IMR-90 (cell line): ENCODE data around the gene NDUFA7. TPM values are rescaled to one million over a fixed set of nuclear protein-coding genes. Genes with fewer than 3 reads are reported as not detected.

Source experiments
- ATAC-seq: fragments of 200-7000 bp; cut with Tn5 transposase; 2 replicates; pipeline ENCODE4 v1.9.1; 2020; ENCODE audit warnings: low read depth, mild to moderate bottlenecking, moderate library complexity
- BruUV-seq: library from RNA; stranded (reverse); fragments of 400-500 nt; replicated peaks from 2 replicates; lab custom pipeline; 2021; lab: Mats Ljungman, UMichigan
- CTCF ChIA-PET: fragments of 300-600 bp; formaldehyde crosslinking; extraction: SDS; loops from one replicate; lab custom pipeline; 2021; ENCODE audit warnings: antibody characterized with exemption; lab: Yijun Ruan, JAX
- POLR2A ChIA-PET: fragments of 300-600 bp; sonication (Branson Sonifier 250); formaldehyde crosslinking; loops from one replicate; lab custom pipeline; 2022; ENCODE audit warnings: antibody characterized with exemption; ENCODE audit not compliant: unreplicated experiment; lab: Charles Lee
- DNase-seq: peaks from one replicate; pipeline ENCODE4 v3.0.0; 2013
- H2AFZ ChIP-seq: replicated peaks from 2 replicates; pipeline ENCODE3; 2013; ENCODE audit warnings: low read length, mild to moderate bottlenecking; ENCODE audit not compliant: poor library complexity
- H2AK5ac ChIP-seq: 2 replicates; pipeline ENCODE4 v1.6.1; 2013; ENCODE audit warnings: low read depth, low read length, inconsistent platforms
- H2AK9ac ChIP-seq: replicated peaks from 2 replicates; pipeline ENCODE3; 2013; ENCODE audit warnings: mild to moderate bottlenecking, low read depth, low read length, moderate library complexity; ENCODE audit not compliant: poor library complexity
- H2BK120ac ChIP-seq: 2 replicates; pipeline ENCODE4 v1.6.1; 2013; ENCODE audit warnings: low read depth, low read length, inconsistent platforms
- H2BK15ac ChIP-seq: 3 replicates; pipeline ENCODE4 v1.6.1; 2013; ENCODE audit warnings: low read depth, low read length, inconsistent platforms
- H2BK20ac ChIP-seq: 2 replicates; pipeline ENCODE4 v1.6.1; 2013; ENCODE audit warnings: low read depth, mild to moderate bottlenecking, inconsistent platforms, low read length, moderate library complexity
- H2BK5ac ChIP-seq: 2 replicates; pipeline ENCODE4 v1.6.1; 2013; ENCODE audit warnings: mild to moderate bottlenecking, low read depth, low read length, inconsistent platforms; ENCODE audit not compliant: poor library complexity, severe bottlenecking
- H3K14ac ChIP-seq: replicated peaks from 2 replicates; pipeline ENCODE4 v1.6.1; 2013; ENCODE audit warnings: low read depth, low read length, inconsistent platforms
- H3K18ac ChIP-seq: 2 replicates; pipeline ENCODE4 v1.6.1; 2013; ENCODE audit warnings: low read depth, low read length, control low read depth
- H3K23ac ChIP-seq: 2 replicates; pipeline ENCODE4 v1.6.1; 2013; ENCODE audit warnings: low read depth, low read length, inconsistent platforms
- H3K27ac ChIP-seq: 2 replicates; pipeline ENCODE4 v1.5.1; 2013; ENCODE audit warnings: mild to moderate bottlenecking, control low read depth, low read length; ENCODE audit not compliant: insufficient read depth
- H3K27me3 ChIP-seq: 2 replicates; pipeline ENCODE4 v1.6.1; 2013; ENCODE audit warnings: low read length; ENCODE audit not compliant: control insufficient read depth, insufficient read depth
- H3K36me3 ChIP-seq: 2 replicates; pipeline ENCODE4 v1.6.1; 2013; ENCODE audit warnings: low read length, mixed read lengths; ENCODE audit not compliant: control insufficient read depth, insufficient read depth
- H3K4ac ChIP-seq: 2 replicates; pipeline ENCODE4 v1.6.1; 2013; ENCODE audit warnings: low read depth, low read length, inconsistent platforms
- H3K4me1 ChIP-seq: 2 replicates; pipeline ENCODE4 v1.6.1; 2013; ENCODE audit warnings: low read length, mixed read lengths; ENCODE audit not compliant: control insufficient read depth, insufficient read depth
- H3K4me2 ChIP-seq: 2 replicates; pipeline ENCODE4 v1.6.1; 2013; ENCODE audit warnings: low read depth, mild to moderate bottlenecking, control low read depth, low read length, moderate library complexity
- H3K4me3 ChIP-seq: 2 replicates; pipeline ENCODE4 v1.5.1; 2013; ENCODE audit warnings: low read depth, mild to moderate bottlenecking, control low read depth, low read length, moderate library complexity; ENCODE audit not compliant: insufficient read depth
- H3K56ac ChIP-seq: 2 replicates; pipeline ENCODE4 v1.6.1; 2013; ENCODE audit warnings: low read length, inconsistent platforms; ENCODE audit not compliant: insufficient read depth; ENCODE audit errors: extremely low read depth
- H3K79me1 ChIP-seq, 2 experiments: 2 replicates each; pipeline ENCODE4 v1.6.1; 2013; ENCODE audit warnings: low read length in 2 of 2, inconsistent platforms in 1 of 2, low read depth in 1 of 2
- H3K9ac ChIP-seq: 2 replicates; pipeline ENCODE4 v1.6.1; 2013; ENCODE audit warnings: low read depth, low read length, control low read depth
- H3K9me1 ChIP-seq: 2 replicates; pipeline ENCODE4 v1.6.1; 2013; ENCODE audit warnings: low read length, inconsistent platforms; ENCODE audit not compliant: insufficient read depth
- H3K9me3 ChIP-seq: 2 replicates; pipeline ENCODE4 v1.6.1; 2013; ENCODE audit warnings: low read length; ENCODE audit not compliant: control insufficient read depth, insufficient read depth
- H4K20me1 ChIP-seq: 2 replicates; pipeline ENCODE4 v1.6.1; 2013; ENCODE audit warnings: low read length, inconsistent platforms; ENCODE audit not compliant: insufficient read depth
- H4K5ac ChIP-seq: 2 replicates; pipeline ENCODE4 v1.6.1; 2013; ENCODE audit warnings: mild to moderate bottlenecking, low read depth, low read length, control low read depth
- H4K8ac ChIP-seq, 2 experiments: 2 replicates each; pipeline ENCODE4 v1.6.1; 2013; ENCODE audit warnings: low read depth in 2 of 2, low read length in 2 of 2, control low read depth in 1 of 2, inconsistent platforms in 1 of 2
- H4K91ac ChIP-seq: 2 replicates; pipeline ENCODE4 v1.6.1; 2013; ENCODE audit warnings: low read depth, low read length, inconsistent platforms; ENCODE audit not compliant: insufficient read depth
- BHLHE40 ChIP-seq: fragments of 150-350 bp; IDR thresholded peaks from 2 replicates; pipeline ENCODE4 v1.6.1; 2016; ENCODE audit warnings: mild to moderate bottlenecking, low read depth, low read length
- CEBPB ChIP-seq: IDR thresholded peaks from 2 replicates; pipeline ENCODE4 v1.6.1; 2012; ENCODE audit warnings: low read depth, low read length, improper control_type of control experiment
- CHD1 ChIP-seq: IDR thresholded peaks from 2 replicates; pipeline ENCODE4 v1.6.1; 2012; ENCODE audit warnings: low read depth, low read length, improper control_type of control experiment
- FOS ChIP-seq: fragments of 150-350 bp; IDR thresholded peaks from 2 replicates; pipeline ENCODE4 v1.6.1; 2016; ENCODE audit warnings: low read depth, low read length
- MAFK ChIP-seq: IDR thresholded peaks from 2 replicates; pipeline ENCODE4 v1.6.1; 2012; ENCODE audit warnings: low read depth, low read length, improper control_type of control experiment
- MAZ ChIP-seq: IDR thresholded peaks from 2 replicates; pipeline ENCODE4 v1.6.1; 2012; ENCODE audit warnings: low read depth, mild to moderate bottlenecking, low read length, improper control_type of control experiment, moderate library complexity, borderline replicate concordance
- MXI1 ChIP-seq: IDR thresholded peaks from 2 replicates; pipeline ENCODE4 v1.6.1; 2012; ENCODE audit warnings: low read depth, mild to moderate bottlenecking, low read length, moderate library complexity, borderline replicate concordance
- NFE2L2 ChIP-seq: fragments of 150-350 bp; IDR thresholded peaks from 2 replicates; pipeline ENCODE4 v1.6.1; 2016; ENCODE audit warnings: low read depth, mild to moderate bottlenecking, low read length
- POLR2A ChIP-seq: IDR thresholded peaks from 2 replicates; pipeline ENCODE4 v1.6.1; 2012; ENCODE audit warnings: mild to moderate bottlenecking, low read depth, low read length
- RAD21 ChIP-seq: IDR thresholded peaks from 2 replicates; pipeline ENCODE4 v1.6.1; 2012; ENCODE audit warnings: low read length, improper control_type of control experiment
- RCOR1 ChIP-seq: IDR thresholded peaks from 2 replicates; pipeline ENCODE4 v1.6.1; 2012; ENCODE audit warnings: mild to moderate bottlenecking, low read length, improper control_type of control experiment; ENCODE audit not compliant: insufficient replicate concordance
- RFX5 ChIP-seq: IDR thresholded peaks from 2 replicates; pipeline ENCODE4 v1.8.0; 2012; ENCODE audit warnings: low read depth, mild to moderate bottlenecking, low read length, moderate library complexity
- SMC3 ChIP-seq: fragments of 150-350 bp; IDR thresholded peaks from 2 replicates; pipeline ENCODE4 v1.6.1; 2016; ENCODE audit warnings: low read depth, mild to moderate bottlenecking, antibody characterized with exemption, low read length, moderate library complexity
- WGBS, 2 experiments: methylation state at CpG; one replicate each; pipeline versions ENCODE4 v1.1.5 to v1.1.7; 2013; ENCODE audit warnings: missing lambda C conversion rate in 2 of 2; ENCODE audit not compliant: insufficient read length in 1 of 2; ENCODE audit errors: extremely low coverage in 2 of 2; 5-methylcytosine and 5-hydroxymethylcytosine counted together
- dilution Hi-C: fragments of 300-500 bp; cut with HindIII; formaldehyde crosslinking; loops from one replicate; pipeline ENCODE4 v1.14.3; 2018; ENCODE audit warnings: low sequenced_read_pairs; ENCODE audit not compliant: unreplicated experiment
- in situ Hi-C: fragments of 300-500 bp; cut with MboI; formaldehyde crosslinking; loops from 3 replicates; pipeline ENCODE4 v1.14.3; 2019; ENCODE audit warnings: low sequenced_read_pairs, inconsistent platforms, mixed read lengths
- intact Hi-C: fragments of 100-400 bp; cut with micrococcal nuclease; formaldehyde crosslinking; loops from 2 replicates; pipeline ENCODE4 v1.10.0; 2022
- polyA plus RNA-seq, 3 experiments: library from polyadenylated mRNA; depleted of rRNA; stranded (reverse); fragments of >200 nt; gene quantifications; 2 replicates each; pipeline ENCODE4 v1.2.3, GENCODE V29; 2012; ENCODE audit warnings: low replicate concordance in 1 of 3
- total RNA-seq: library from RNA; depleted of rRNA; stranded (reverse); fragments of >200 nt; gene quantifications from 2 replicates; pipeline ENCODE4 v1.2.3, GENCODE V29; 2012
- TF ChIP-seq, protein P1 (sequence below): fragments of 150-350 bp; IDR thresholded peaks from 2 replicates; pipeline ENCODE4 v1.6.1; 2016; ENCODE audit warnings: low read depth, mild to moderate bottlenecking, low read length, moderate library complexity, borderline replicate concordance
- TF ChIP-seq, protein P2 (sequence below): fragments of 150-350 bp; IDR thresholded peaks from 2 replicates; pipeline ENCODE4 v1.6.1; 2017; ENCODE audit warnings: mild to moderate bottlenecking, antibody characterized with exemption, low read length, low read depth
- TF ChIP-seq, protein P3 (sequence below): conservative IDR thresholded peaks from 2 replicates; pipeline ENCODE4 v1.5.1; 2012; ENCODE audit warnings: mild to moderate bottlenecking, low read depth, low read length, improper control_type of control experiment

The NDUFA7 gene
- total and polyA plus RNA-seq, 2 of the 4 experiments (the other 2 are of a cell fraction): 20.6 to 50.7 TPM

DNA sequence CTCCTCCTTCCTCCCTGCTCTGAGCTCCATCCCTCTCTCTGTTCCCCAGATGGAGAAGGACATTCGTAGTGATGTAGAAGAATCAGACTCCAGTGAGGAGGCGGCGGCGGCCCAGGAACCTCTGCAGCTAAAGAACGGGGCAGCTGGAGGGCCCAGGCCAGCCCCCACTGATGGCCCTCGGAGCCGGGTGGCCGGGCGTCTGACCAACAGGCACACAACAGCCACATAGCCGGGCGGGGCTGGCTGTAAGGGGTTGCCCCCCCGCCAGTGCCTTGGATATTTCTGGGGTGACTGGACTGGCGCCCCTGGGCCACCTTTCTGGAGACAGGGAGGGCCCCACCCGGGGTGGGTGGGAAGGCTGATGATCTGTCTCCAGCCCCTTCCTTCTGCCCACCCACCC, 59.3 kb downstream of the NDUFA7 start:
- ChIA-PET CTCF (no interaction called here), POLR2A (no interaction called here)
- no peak overlapping the region for H2BK120ac ChIP-seq
- H3K9me1 ChIP-seq: no peaks in the 10 kb centered on the region
- no peak overlapping the region for H3K9ac ChIP-seq
- H3K27ac ChIP-seq: no peak overlapping the region
- H2AK5ac ChIP-seq: no peak overlapping the region
- no peak overlapping the region for H3K14ac ChIP-seq
- no peaks in the 10 kb centered on the region for H3K79me1 ChIP-seq
- no peak overlapping the region for H3K4me3 ChIP-seq
- no peak overlapping the region for H2AFZ ChIP-seq
- no peak overlapping the region for H2BK15ac ChIP-seq
- H3K4me1 ChIP-seq: no peaks in the 10 kb centered on the region
- TF ChIP-seq, protein P1, sequence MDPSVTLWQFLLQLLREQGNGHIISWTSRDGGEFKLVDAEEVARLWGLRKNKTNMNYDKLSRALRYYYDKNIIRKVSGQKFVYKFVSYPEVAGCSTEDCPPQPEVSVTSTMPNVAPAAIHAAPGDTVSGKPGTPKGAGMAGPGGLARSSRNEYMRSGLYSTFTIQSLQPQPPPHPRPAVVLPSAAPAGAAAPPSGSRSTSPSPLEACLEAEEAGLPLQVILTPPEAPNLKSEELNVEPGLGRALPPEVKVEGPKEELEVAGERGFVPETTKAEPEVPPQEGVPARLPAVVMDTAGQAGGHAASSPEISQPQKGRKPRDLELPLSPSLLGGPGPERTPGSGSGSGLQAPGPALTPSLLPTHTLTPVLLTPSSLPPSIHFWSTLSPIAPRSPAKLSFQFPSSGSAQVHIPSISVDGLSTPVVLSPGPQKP: no peak
- TF ChIP-seq MAFK: no peak
- no peak for TF ChIP-seq RFX5
- no peak for TF ChIP-seq RAD21
- no peak for TF ChIP-seq CEBPB
- no peak for TF ChIP-seq SMC3
- TF ChIP-seq POLR2A: no peak
- TF ChIP-seq NFE2L2: no peak
- no peak for TF ChIP-seq MAZ
- TF ChIP-seq BHLHE40: no peak
- TF ChIP-seq, protein P2, sequence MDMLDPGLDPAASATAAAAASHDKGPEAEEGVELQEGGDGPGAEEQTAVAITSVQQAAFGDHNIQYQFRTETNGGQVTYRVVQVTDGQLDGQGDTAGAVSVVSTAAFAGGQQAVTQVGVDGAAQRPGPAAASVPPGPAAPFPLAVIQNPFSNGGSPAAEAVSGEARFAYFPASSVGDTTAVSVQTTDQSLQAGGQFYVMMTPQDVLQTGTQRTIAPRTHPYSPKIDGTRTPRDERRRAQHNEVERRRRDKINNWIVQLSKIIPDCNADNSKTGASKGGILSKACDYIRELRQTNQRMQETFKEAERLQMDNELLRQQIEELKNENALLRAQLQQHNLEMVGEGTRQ: no peak
- TF ChIP-seq, protein P3, sequence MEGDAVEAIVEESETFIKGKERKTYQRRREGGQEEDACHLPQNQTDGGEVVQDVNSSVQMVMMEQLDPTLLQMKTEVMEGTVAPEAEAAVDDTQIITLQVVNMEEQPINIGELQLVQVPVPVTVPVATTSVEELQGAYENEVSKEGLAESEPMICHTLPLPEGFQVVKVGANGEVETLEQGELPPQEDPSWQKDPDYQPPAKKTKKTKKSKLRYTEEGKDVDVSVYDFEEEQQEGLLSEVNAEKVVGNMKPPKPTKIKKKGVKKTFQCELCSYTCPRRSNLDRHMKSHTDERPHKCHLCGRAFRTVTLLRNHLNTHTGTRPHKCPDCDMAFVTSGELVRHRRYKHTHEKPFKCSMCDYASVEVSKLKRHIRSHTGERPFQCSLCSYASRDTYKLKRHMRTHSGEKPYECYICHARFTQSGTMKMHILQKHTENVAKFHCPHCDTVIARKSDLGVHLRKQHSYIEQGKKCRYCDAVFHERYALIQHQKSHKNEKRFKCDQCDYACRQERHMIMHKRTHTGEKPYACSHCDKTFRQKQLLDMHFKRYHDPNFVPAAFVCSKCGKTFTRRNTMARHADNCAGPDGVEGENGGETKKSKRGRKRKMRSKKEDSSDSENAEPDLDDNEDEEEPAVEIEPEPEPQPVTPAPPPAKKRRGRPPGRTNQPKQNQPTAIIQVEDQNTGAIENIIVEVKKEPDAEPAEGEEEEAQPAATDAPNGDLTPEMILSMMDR: no peak
- TF ChIP-seq RCOR1: no peak
- no peak for TF ChIP-seq MXI1
- no peak for TF ChIP-seq FOS
- TF ChIP-seq CHD1: no peak
- no peak overlapping the region for H3K18ac ChIP-seq
- 77% methylated on average over 8 of the region's 14 CpGs; no CpG with 5 or more reads in 1 of the 2 experiments for WGBS, 2 experiments
- no peak overlapping the region for H2BK5ac ChIP-seq
- H3K23ac ChIP-seq: no peak overlapping the region
- dilution Hi-C loops: no loop called here
- H3K56ac ChIP-seq: no peak overlapping the region
- H2BK20ac ChIP-seq: no peak overlapping the region
- no peak overlapping the region for H3K4me2 ChIP-seq
- intact Hi-C loops: loop anchor here (10.0 kb wide), 1 partner anchor 323 kb away; no protein-coding TSS in a partner anchor
- no peaks in the 10 kb centered on the region for H3K36me3 ChIP-seq
- H3K4ac ChIP-seq: no peak overlapping the region
- H4K5ac ChIP-seq: no peak overlapping the region
- H4K20me1 ChIP-seq: no peaks in the 10 kb centered on the region
- no peak overlapping the region for H2AK9ac ChIP-seq
- DNase-seq: no peak
- ATAC-seq: no peak
- H3K27me3 ChIP-seq: no peaks in the 10 kb centered on the region
- in situ Hi-C loops: no loop called here
- no peak overlapping the region for H4K91ac ChIP-seq
- BruUV-seq: no TSS peak
- no peaks in the 10 kb centered on the region for H3K9me3 ChIP-seq
- H4K8ac ChIP-seq: no peak overlapping the region
